ENCODE measurements around the gene UBAC2.

UBAC2 gene

GRCh38 chr13:99250982-99251825 is 50.5 kb downstream of the UBAC2 start:
- no peak for DNase-seq

- no peak for DNase-seq
These were observed 51.3 kb downstream of the UBAC2 start for GRCh38 chr13:99251921-99252320.

GRCh38 chr13:99254830-99255229 is 54.2 kb downstream of the UBAC2 start:
- no peak for DNase-seq

- no peak for DNase-seq
These were observed 54.6 kb downstream of the UBAC2 start for GRCh38 chr13:99255271-99255670.

GRCh38 chr13:99256283-99256682 is 55.6 kb downstream of the UBAC2 start:
- DNase-seq = no peak

- DNase-seq = no peak
These were observed 56.1 kb downstream of the UBAC2 start for GRCh38 chr13:99256709-99257108.

- DNase-seq = no peak
These were observed 56.6 kb downstream of the UBAC2 start for GRCh38 chr13:99257291-99257690.

- peak; percentile 61 for DNase-seq
These were observed 57.7 kb downstream of the UBAC2 start, which contains the start of gene GPR18 for GRCh38 chr13:99258210-99258860. GPR18 (minus strand) TSS chr13:99258379; CDS start chr13:99255872, 2,507 bp downstream.

GRCh38 chr13:99258946-99259345 is 58.3 kb downstream of the UBAC2 start:
- peak; percentile 43 for DNase-seq

- no peak for DNase-seq
These were observed 59.6 kb downstream of the UBAC2 start for GRCh38 chr13:99260216-99260615.

- DNase-seq = no peak
These were observed 60.4 kb downstream of the UBAC2 start for GRCh38 chr13:99261059-99261458.

GRCh38 chr13:99263126-99263785 is 62.6 kb downstream of the UBAC2 start:
- no peak for DNase-seq

- DNase-seq = no peak
These were observed 63.4 kb downstream of the UBAC2 start for GRCh38 chr13:99264051-99264450.

- no peak for DNase-seq
These were observed 64.6 kb downstream of the UBAC2 start for GRCh38 chr13:99265162-99265800.

GRCh38 chr13:99265821-99266426 is 65.3 kb downstream of the UBAC2 start:
- peak; percentile 35 for DNase-seq

- DNase-seq = no peak
These were observed 66.2 kb downstream of the UBAC2 start for GRCh38 chr13:99266827-99267226.

GRCh38 chr13:99267927-99268326 is 67.3 kb downstream of the UBAC2 start:
- no peak for DNase-seq

- no peak for DNase-seq
These were observed 68.2 kb downstream of the UBAC2 start for GRCh38 chr13:99268822-99269221.

- peak; percentile 36 for DNase-seq
These were observed 69.1 kb downstream of the UBAC2 start for GRCh38 chr13:99269627-99270241.

GRCh38 chr13:99270518-99270917 is 69.9 kb downstream of the UBAC2 start:
- DNase-seq = no peak

GRCh38 chr13:99271249-99271648 is 70.6 kb downstream of the UBAC2 start:
- DNase-seq = no peak

GRCh38 chr13:99272481-99272880 is 71.8 kb downstream of the UBAC2 start:
- no peak for DNase-seq

Measured in CD4-positive, alpha-beta T cell treated with Interleukin-17A for 4 hours (primary cell).